Left ventricle myocardium inferior (tissue), 1 donor: ENCODE results near the gene ARHGEF19. TPM values are rescaled to one million over a fixed set of nuclear protein-coding genes. Genes with fewer than 3 reads are reported as not detected.

Experiments used
- DNase-seq: peaks from one replicate; pipeline ENCODE4 v3.0.0-alpha.2; 2020
- H3K27ac ChIP-seq: fragments of 200-600 bp; replicated peaks from 2 replicates; pipeline ENCODE4 v1.8.0; 2021
- H3K27me3 ChIP-seq: fragments of 200-600 bp; 2 replicates; pipeline ENCODE4 v1.8.0; 2021; ENCODE audit warnings: low read depth
- H3K36me3 ChIP-seq: fragments of 200-600 bp; 2 replicates; pipeline ENCODE4 v1.8.0; 2021
- H3K4me1 ChIP-seq: fragments of 200-600 bp; 2 replicates; pipeline ENCODE4 v1.8.0; 2021
- H3K4me3 ChIP-seq: fragments of 200-600 bp; 2 replicates; pipeline ENCODE4 v1.8.0; 2021; ENCODE audit warnings: mild to moderate bottlenecking, moderate library complexity
- H3K9me3 ChIP-seq: fragments of 200-600 bp; replicated peaks from 2 replicates; pipeline ENCODE4 v1.8.0; 2021
- CTCF ChIP-seq: fragments of 200-600 bp; IDR thresholded peaks from 2 replicates; pipeline ENCODE4 v1.8.0; 2021; ENCODE audit warnings: antibody characterized with exemption, mild to moderate bottlenecking, borderline replicate concordance
- intact Hi-C: fragments of 100-400 bp; cut with micrococcal nuclease; formaldehyde crosslinking; loops from one replicate; pipeline ENCODE4 v1.11.0; 2022
- total RNA-seq: library from RNA; stranded (reverse); fragmentation: NEBNext Ultra II Directional; extraction: Animal tissue kit (Norgen Biotek cat#: 25700); gene quantifications from one replicate; pipeline ENCODE4 v1.2.1, GENCODE V29; 2021
- donor health status: DM: no; HTN: yes; CAD: no; lungs with severe emphysema.

ARHGEF19 gene
- total RNA-seq, 1 donor from 2014 or later, result 2.2 TPM

- H3K27me3 ChIP-seq, result peaks cover 19% of the 10 kb centered on the region
These were observed 19.2 kb upstream of the ARHGEF19 start for GRCh38 chr1:16231331-16232315.

DNA sequence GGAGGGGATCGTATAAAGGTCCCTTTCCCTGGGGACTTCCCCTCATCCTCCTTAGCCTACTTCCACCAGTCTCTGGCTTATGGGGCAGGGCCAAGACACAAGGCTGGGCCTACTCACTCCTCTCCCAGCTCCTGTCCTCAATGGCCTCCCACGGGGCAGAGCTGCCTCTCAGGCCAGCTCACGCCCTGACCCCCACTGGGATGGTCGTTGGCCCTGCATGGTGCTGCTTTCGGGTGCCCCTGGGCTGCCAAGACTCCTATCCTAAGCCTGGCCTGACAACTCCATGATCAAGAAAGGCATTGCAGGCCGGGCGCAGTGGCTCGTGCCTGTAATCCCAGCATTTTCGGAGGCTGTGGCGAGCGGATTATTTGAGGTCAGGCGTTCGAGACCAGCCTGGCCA is 18.3 kb upstream of the ARHGEF19 start:
- intact Hi-C loops, result no loop called here
- Histone ChIP-seq H3K36me3 (peaks cover 10% of the 10 kb centered on the region), H3K4me3 (no peak overlapping the region), H3K27me3 (peaks cover 27% of the 10 kb centered on the region), H3K4me1 (peaks cover 12% of the 10 kb centered on the region), H3K27ac (no peak overlapping the region), H3K9me3 (no peaks in the 10 kb centered on the region)
- no peak for TF ChIP-seq CTCF
- DNase-seq, result no peak

More at GRCh38 chr1:16231331-16232315, 19.2 kb upstream of the ARHGEF19 start:
- intact Hi-C loops, result no loop called here
- no peak for DNase-seq
- peaks cover 10% of the 10 kb centered on the region for H3K36me3 ChIP-seq
- peaks cover 17% of the 10 kb centered on the region for H3K4me1 ChIP-seq
- no peak overlapping the region for H3K4me3 ChIP-seq
- no peak for TF ChIP-seq CTCF
- H3K9me3 ChIP-seq, result no peaks in the 10 kb centered on the region
- H3K27ac ChIP-seq, result no peak overlapping the region

DNA sequence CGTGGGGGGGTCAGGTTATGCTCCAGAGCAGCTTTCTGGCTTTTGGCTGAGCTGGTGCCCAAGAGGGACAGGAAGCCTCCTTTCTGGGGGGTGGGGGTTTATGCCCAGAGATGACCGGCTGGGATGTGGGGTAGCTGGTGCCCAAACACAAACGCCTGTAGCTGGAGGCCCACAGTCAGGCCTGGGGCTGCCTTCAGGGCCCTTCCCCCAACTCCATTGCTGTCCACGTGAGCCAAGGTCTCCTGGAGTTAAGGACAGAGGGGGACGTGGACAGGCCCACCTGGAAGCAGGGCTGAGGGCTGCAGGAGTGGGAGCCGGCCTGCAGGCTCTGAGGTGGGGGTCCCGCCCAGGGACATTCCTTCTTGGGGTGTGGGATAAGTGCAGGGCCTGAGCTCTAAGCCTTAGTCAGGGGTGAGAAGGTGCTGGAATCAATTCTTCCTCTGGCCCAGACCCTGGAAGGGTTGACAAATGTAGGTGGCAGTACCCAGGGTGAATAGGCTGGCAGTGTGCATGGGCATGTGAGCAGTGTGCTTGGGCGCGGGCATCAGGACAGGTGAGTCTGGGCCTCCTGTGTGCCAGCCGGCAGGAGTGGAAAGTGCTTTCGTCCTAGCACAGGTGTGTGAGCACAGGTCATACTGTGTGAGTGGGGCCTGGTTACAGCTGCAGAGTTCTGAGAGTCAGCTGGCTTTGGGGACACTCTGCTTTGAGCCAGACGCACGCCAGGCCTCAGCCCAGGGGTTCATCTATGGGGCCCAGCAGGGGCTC is 17.7 kb upstream of the ARHGEF19 start:
- TF ChIP-seq CTCF, result no peak
- H3K36me3 ChIP-seq, result peaks cover 10% of the 10 kb centered on the region
- intact Hi-C loops, result no loop called here
- peaks cover 28% of the 10 kb centered on the region for H3K27me3 ChIP-seq
- H3K4me1 ChIP-seq, result peaks cover 10% of the 10 kb centered on the region
- H3K27ac ChIP-seq, result no peak overlapping the region
- no peak overlapping the region for H3K4me3 ChIP-seq
- H3K9me3 ChIP-seq, result no peaks in the 10 kb centered on the region
- no peak for DNase-seq

DNA sequence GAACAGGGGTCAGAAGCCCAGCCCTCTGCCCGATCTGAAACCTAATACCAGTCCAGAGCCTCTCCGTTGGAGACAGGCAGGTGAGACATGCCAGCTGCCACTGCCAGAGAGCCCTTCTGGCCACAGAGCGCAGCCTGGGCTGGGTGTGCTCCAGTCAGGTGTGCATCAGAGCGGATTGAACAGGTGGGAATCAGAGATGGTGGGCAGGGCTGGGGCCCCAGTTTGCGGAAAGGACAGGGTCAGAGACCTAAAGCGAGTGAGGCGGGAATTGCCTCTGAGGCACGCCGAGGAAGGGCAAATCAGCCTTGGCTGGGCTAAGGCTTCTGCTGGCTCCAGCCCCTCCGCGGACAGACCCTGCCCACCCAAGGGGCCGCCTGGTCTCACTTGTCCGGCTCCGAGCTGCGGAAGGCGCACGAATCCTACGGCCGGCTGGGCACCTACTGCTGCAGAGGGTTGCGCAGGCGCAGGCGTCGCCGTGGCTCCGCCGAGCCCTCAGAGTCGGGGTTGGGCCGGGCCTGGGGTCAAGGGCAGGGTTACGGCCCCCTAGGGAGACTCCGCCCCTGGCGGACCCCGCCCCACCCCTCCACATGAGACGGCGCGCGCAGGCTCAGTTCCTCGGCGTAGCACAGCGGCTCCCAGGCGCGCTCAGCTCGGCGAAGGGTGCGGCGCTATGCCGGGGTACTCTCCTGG is 14.2 kb upstream of the ARHGEF19 start:
- H3K27me3 ChIP-seq, result peaks cover 28% of the 10 kb centered on the region
- peak overlapping the region; percentile 60 for H3K4me3 ChIP-seq
- peak overlapping the region; percentile 23 for H3K27ac ChIP-seq
- DNase-seq, result peak; percentile 62
- TF ChIP-seq CTCF, result no peak
- intact Hi-C loops, result no loop called here
- peaks cover 10% of the 10 kb centered on the region for H3K4me1 ChIP-seq
- H3K36me3 ChIP-seq, result no peaks in the 10 kb centered on the region
- H3K9me3 ChIP-seq, result no peaks in the 10 kb centered on the region

GRCh38 chr1:16226129-16226489 is 13.7 kb upstream of the ARHGEF19 start:
- intact Hi-C loops, result no loop called here
- peak overlapping the region; percentile 60 for H3K4me3 ChIP-seq
- no peak for DNase-seq
- TF ChIP-seq CTCF, result no peak
- H3K27me3 ChIP-seq, result peaks cover 28% of the 10 kb centered on the region
- no peaks in the 10 kb centered on the region for H3K9me3 ChIP-seq
- peaks cover 10% of the 10 kb centered on the region for H3K4me1 ChIP-seq
- H3K27ac ChIP-seq, result peak overlapping the region; percentile 23
- no peaks in the 10 kb centered on the region for H3K36me3 ChIP-seq
